Thyroid gland (tissue), 4 donors: Measurements from ENCODE around the gene PIAS4.

Source experiments
- POLR2A ChIP-seq, 2 donors: fragments of 450-650 bp; IDR thresholded peaks; one replicate each; pipeline ENCODE4 v1.6.1; 2017; ENCODE audit warnings: antibody characterized with exemption in 2 of 2, mild to moderate bottlenecking in 2 of 2, moderate library complexity in 1 of 2
- TF ChIP-seq, protein P1 (sequence below), 6 experiments: fragments of 200-600 bp in 3 of 6; fragments of 450-650 bp in 3 of 6; sonication (generic) in 3 of 6; IDR thresholded peaks; one replicate each; pipeline ENCODE4 v1.5.1; 2016 to 2019; ENCODE audit warnings: antibody characterized with exemption in 6 of 6, mild to moderate bottlenecking in 2 of 6, inconsistent platforms in 1 of 6, moderate library complexity in 1 of 6

DNA sequence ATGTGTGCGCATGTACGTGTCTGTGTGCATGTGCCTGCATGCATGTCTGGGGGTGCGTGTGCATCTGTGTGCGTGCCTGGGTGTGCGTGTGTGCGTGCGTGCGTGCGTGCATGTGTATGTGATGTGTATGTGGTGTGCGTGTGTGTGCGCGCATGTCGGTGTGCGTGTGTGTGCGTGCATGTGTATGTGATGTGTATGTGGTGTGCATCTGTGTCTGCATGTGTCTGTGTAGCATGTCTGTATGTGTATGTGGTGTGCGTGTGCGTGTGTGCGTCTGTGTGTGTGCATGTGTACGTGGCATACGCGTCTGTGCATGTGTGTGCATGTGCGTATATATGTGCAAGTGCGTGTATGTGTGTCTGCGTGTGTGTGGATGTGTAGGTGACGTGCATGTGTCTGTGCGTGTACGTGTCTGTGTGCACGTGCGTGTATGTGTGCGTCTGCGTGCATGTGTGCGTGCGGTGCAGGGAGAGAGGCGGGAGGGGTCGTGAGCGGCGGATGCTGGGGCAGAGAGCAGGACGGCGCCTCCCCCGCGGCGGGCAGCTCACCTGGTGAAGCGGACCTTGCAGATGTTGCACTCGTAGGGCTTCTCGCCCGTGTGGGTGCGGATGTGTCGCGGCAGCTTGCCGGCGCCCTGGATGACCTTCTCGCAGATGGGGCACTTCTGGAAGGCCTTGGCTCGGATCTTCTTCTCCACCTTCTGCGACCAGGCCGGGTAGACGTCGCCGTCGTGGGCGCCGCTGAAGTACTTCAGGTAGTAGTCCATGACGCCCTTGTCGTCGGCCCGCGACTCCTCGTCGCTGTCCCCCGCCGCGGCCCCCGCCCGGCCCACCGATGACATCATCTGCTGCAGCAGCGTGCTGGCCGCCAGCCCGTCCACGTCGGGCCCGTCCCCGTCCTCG, 46.1 kb downstream of the PIAS4 start:
- TF ChIP-seq, protein P1, sequence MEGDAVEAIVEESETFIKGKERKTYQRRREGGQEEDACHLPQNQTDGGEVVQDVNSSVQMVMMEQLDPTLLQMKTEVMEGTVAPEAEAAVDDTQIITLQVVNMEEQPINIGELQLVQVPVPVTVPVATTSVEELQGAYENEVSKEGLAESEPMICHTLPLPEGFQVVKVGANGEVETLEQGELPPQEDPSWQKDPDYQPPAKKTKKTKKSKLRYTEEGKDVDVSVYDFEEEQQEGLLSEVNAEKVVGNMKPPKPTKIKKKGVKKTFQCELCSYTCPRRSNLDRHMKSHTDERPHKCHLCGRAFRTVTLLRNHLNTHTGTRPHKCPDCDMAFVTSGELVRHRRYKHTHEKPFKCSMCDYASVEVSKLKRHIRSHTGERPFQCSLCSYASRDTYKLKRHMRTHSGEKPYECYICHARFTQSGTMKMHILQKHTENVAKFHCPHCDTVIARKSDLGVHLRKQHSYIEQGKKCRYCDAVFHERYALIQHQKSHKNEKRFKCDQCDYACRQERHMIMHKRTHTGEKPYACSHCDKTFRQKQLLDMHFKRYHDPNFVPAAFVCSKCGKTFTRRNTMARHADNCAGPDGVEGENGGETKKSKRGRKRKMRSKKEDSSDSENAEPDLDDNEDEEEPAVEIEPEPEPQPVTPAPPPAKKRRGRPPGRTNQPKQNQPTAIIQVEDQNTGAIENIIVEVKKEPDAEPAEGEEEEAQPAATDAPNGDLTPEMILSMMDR (IDR thresholded peaks at IDR 0.05), result no peak
- no peak for TF ChIP-seq POLR2A (IDR thresholded peaks at IDR 0.05)
